GM18873 (cell line): ENCODE data around the gene TTLL11.
"Not testable (repeated sequence)": the region's sequence is repeated elsewhere in the genome, so short reads cannot be mapped to it uniquely, and the experiment has no call there.

Source experiments
- ATAC-seq: cut with Tn5 transposase; IDR thresholded peaks from one replicate; pipeline ENCODE4 v1.9.1; 2021; ENCODE audit warnings: mild to moderate bottlenecking, moderate library complexity, moderate number of reproducible peaks; ENCODE audit not compliant: unreplicated experiment, low FRiP score

TTLL11 gene

GRCh38 chr9:121984726-121985402 lies 108.2 kb downstream of the TTLL11 start:
- ATAC-seq = no peak

DNA sequence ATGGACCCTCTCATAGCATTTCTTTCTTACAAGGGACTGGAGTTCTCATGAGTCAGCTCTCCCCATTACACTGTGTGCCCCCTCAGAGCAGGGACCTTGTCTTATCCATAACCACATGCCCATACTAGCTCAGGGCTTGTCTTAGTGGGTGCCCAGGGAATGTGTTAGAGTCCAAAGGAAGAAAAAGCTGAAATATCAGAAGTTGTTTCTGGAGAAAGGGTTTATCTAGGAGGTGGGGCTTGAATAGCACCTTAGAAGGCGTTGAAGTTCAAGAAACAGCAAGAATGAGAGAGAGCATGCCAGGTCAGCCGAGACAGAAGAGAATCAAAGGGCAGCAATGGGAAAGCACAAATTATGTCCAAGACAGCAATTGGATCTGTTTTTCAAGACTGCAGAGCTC lies 109.4 kb downstream of the TTLL11 start:
- no peak for ATAC-seq

GRCh38 chr9:121981118-121981883 lies 111.8 kb downstream of the TTLL11 start:
- ATAC-seq = no peak

GRCh38 chr9:121980665-121981064 lies 112.4 kb downstream of the TTLL11 start:
- not testable (repeated sequence) for ATAC-seq

DNA sequence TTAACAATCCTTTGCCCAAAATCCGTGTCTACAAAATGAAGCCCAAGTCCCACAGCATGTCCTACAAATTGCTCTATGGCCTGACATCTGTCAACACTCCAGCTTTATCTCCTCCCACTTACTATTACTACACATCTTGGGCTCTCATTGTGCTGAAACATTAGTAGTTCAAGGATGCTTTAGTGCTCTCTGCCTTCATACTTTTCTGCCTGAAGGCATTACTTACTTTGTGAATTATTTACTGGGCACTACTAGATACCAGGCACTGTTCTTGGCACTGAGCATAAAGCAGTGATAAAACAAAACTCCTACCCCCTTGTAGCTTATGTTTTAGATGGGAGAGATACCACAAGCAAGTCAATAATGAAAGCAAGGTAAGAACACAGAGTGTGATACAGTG lies 113.4 kb downstream of the TTLL11 start:
- ATAC-seq = no peak

- ATAC-seq = no peak
These were observed 116.4 kb downstream of the TTLL11 start for GRCh38 chr9:121976751-121977150.

- ATAC-seq = no peak
These were observed 117.3 kb downstream of the TTLL11 start for GRCh38 chr9:121975801-121976277.

- no peak for ATAC-seq
These were observed 118.7 kb downstream of the TTLL11 start for GRCh38 chr9:121974421-121974820.

- no peak for ATAC-seq
These were observed 120.6 kb downstream of the TTLL11 start for GRCh38 chr9:121972501-121972981.

GRCh38 chr9:121968056-121968455 lies 125.1 kb downstream of the TTLL11 start:
- no peak for ATAC-seq

DNA sequence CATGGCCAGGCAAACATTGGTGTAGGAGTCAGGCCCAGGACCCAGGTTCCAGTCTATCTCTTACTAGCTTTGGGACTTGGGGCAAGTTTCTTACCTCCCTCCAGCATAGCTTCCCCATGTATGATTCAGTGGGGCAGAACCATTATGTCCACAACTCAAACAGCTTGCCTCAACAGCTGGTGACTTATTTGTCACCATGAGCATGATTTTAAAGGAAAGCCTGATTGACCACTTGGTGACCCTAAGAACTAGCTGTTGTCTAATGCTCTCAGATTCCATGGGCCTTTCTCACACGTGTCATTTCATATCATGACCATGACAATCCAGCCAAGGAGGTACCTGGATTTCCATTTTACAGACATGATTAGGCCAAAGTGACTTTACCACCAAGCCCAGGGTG lies 126.4 kb downstream of the TTLL11 start:
- no peak for ATAC-seq

DNA sequence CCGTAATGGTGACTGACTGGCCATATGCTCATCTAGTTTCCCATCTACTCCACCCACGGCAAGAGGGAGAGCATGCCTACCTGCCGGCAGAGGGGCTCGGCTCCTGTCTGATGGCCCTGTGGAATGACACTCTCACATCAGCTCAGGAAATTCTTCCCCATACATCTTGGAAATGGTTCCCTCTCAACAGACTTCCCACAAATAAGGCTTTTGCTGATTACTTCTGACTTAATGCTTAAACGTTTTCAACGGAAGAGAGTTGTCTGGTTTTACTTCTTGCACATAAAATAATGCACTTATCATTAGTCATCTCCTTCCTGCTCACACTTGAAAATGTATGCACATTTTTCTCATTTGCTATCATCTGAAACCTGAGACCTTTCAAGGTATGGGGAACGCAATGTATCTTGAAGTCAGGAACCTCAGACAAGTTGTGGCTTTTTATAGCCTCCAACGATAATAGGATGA lies 129.5 kb downstream of the TTLL11 start:
- no peak for ATAC-seq

DNA sequence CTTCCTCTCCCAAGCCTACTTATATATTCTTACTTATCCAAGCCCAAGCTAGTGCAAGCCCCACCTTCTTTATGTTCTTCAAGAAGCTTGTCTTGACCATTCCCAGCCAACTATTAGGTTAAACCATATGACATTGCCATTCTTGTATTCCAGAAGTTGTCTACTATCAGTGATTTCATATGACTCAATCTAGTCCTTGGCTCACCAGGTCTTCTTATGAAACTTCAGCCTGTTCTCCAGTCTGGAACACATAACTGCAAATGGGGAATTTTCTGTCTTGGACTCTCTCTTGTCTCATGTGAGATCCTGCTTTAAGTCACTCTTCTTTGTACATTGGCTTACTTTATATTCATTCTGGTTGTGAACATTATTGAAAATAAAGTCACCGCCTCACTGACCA lies 130.7 kb downstream of the TTLL11 start:
- no peak for ATAC-seq

DNA sequence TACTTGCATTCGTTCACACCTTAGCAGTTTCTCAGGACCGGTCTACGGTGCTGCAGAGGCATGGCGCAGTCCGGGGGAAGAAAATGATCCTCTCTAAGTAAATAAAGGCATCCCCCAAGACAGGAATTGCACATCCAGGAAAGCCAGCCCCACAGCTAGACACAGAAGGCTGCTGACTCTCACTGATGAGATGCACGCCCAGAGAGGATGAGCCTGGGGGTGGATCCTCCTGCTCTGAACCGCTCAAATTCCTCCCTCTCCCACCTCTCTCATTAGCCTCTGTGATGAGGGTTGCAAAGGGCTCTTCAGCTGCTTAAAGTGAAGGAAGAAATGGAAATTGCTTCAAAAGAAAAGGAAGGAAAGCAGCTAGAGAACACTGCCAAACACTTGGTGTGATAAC lies 132.4 kb downstream of the TTLL11 start:
- ATAC-seq = no peak

DNA sequence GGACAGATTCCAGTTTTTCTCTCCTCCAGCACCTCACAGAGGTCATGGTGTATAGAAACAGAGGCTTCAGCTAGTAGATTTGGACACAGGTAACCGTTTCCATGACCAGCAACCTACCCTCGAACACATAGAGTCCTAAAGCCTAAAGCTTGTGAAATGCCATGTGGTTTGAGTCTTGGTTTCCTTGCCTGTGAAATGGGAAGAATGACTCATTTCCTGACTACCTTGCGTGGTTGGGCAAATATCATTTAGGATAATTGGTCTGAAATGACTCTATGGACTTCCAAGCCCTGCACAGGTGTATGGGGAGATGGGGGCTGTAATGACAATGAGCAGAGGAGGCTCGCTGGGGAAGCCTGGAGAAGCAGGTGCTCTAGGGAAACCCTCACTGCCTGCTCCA lies 134.6 kb downstream of the TTLL11 start:
- ATAC-seq = no peak

DNA sequence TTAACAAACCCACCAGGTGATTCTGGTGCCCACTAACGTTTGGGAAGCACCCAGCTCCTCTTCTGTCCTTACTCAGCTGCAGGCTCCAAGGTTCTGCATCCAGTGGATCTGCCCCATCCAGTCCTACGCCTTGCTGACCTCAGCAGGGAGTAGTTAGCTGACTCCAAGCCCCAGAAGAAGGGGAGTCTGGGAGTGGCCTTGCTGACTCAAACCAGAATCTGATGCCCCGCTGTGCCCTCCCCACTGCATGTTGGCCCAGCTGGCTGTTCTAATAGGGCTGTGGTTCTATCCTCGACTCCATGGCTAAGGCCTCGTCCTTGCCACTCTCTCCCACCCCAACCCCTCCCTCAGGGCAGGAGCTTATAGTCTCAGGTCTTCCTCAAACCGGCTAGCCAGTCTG lies 136.3 kb downstream of the TTLL11 start:
- no peak for ATAC-seq

GRCh38 chr9:121955649-121956048 lies 137.5 kb downstream of the TTLL11 start:
- no peak for ATAC-seq

DNA sequence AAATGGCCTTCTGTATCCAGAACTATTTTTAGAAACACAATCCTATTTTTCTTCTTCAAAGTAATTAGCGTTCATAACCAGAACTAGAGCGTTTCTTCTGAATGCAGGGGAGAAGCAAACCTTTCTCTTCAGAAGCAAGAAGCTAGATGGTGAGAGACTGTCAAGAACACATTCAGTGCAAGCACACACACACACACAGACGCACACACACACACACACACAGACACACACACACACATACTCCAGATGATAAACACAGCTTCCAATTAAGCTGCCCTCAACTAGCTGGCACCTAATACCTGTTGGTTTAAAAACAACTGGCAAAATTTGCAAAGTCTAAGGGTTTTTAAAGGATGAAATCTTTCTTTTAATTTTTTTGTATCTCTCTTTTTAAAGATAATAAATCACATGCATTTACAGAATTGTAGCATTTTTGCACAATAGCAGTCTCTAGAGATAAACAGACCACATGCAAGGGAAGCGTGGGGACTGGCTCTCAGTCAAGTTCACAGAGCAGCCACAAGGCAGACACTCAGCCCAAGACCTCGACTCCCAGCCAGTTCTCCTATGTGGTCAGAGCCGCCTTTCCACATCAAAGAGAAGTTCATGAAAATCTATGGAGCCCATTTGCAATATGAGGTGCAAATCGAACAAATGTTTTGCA lies 138.5 kb downstream of the TTLL11 start:
- ATAC-seq = no peak

DNA sequence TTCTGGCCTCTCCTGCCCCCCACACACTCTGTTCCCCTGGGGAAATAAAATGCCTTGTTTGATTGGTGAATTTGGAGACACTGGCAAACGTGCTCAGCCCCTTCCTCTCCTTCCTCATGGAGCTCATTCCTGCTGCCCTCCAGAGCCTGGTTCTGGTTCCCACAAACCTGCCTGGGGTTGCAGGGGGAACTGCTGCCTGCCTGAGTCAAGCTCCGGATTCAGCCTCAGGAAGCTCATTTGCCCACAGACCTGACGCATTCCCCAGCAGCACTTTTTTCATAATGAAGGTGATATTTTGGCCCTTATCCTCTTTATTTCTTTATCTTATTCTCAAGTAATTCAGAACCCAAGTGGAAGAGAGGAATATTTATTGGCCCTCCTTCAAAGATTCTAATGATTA lies 140.5 kb downstream of the TTLL11 start:
- ATAC-seq = no peak

DNA sequence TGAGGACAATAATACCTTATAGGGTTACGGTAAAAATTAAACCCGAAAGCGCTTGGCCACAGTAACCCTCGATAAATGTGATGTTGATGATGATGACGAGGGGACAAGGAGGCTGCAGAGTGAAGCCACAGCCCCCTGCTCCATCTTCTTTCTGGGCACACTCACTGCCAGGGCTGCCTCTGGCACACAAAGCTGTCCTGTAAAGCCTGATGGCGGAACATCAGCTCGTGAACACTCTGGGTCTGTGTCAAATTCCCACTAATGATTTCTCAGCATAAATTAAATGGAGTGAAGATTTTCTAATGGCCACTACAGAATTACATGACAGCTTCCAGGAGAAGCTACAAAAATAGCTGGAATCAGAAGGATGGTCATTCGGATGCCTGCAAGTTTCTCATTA lies 142.2 kb downstream of the TTLL11 start:
- no peak for ATAC-seq

- ATAC-seq = no peak
These were observed 142.7 kb downstream of the TTLL11 start for GRCh38 chr9:121950441-121950840.
